ENCODE data around the gene MAPT.

DNA sequence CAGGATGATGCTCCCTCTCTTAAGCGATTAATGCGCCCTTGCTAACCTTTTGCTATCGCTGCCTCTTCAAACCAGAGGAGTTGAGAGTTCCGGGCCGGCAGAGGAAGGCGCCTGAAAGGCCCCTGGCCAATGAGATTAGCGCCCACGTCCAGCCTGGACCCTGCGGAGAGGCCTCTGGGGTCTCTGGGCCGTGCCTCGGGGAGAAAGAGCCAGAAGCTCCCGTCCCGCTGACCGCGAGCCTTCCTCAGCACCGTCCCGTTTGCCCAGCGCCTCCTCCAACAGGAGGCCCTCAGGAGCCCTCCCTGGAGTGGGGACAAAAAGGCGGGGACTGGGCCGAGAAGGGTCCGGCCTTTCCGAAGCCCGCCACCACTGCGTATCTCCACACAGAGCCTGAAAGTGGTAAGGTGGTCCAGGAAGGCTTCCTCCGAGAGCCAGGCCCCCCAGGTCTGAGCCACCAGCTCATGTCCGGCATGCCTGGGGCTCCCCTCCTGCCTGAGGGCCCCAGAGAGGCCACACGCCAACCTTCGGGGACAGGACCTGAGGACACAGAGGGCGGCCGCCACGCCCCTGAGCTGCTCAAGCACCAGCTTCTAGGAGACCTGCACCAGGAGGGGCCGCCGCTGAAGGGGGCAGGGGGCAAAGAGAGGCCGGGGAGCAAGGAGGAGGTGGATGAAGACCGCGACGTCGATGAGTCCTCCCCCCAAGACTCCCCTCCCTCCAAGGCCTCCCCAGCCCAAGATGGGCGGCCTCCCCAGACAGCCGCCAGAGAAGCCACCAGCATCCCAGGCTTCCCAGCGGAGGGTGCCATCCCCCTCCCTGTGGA, 88.6 kb downstream of the MAPT start:
- TF ChIP-seq, protein P1, sequence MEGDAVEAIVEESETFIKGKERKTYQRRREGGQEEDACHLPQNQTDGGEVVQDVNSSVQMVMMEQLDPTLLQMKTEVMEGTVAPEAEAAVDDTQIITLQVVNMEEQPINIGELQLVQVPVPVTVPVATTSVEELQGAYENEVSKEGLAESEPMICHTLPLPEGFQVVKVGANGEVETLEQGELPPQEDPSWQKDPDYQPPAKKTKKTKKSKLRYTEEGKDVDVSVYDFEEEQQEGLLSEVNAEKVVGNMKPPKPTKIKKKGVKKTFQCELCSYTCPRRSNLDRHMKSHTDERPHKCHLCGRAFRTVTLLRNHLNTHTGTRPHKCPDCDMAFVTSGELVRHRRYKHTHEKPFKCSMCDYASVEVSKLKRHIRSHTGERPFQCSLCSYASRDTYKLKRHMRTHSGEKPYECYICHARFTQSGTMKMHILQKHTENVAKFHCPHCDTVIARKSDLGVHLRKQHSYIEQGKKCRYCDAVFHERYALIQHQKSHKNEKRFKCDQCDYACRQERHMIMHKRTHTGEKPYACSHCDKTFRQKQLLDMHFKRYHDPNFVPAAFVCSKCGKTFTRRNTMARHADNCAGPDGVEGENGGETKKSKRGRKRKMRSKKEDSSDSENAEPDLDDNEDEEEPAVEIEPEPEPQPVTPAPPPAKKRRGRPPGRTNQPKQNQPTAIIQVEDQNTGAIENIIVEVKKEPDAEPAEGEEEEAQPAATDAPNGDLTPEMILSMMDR (IDR thresholded peaks at IDR 0.05) = no peak
- no peak for TF ChIP-seq POLR2A (IDR thresholded peaks at IDR 0.05)
- TF ChIP-seq POLR2AphosphoS5 (IDR thresholded peaks at IDR 0.05) = no peak
- no peak for TF ChIP-seq EP300 (IDR thresholded peaks at IDR 0.05)
